IMR-90 (cell line): ENCODE measurements around the gene RARB. TPM values are rescaled to one million over a fixed set of nuclear protein-coding genes. Genes with fewer than 3 reads are reported as not detected.

Source experiments
- ATAC-seq: fragments of 200-7000 bp; cut with Tn5 transposase; 2 replicates; pipeline ENCODE4 v1.9.1; 2020; ENCODE audit warnings: low read depth, mild to moderate bottlenecking, moderate library complexity
- BruUV-seq: library from RNA; stranded (reverse); fragments of 400-500 nt; replicated peaks from 2 replicates; lab custom pipeline; 2021; lab: Mats Ljungman, UMichigan
- CTCF ChIA-PET: fragments of 300-600 bp; formaldehyde crosslinking; extraction: SDS; loops from one replicate; lab custom pipeline; 2021; ENCODE audit warnings: antibody characterized with exemption; lab: Yijun Ruan, JAX
- POLR2A ChIA-PET: fragments of 300-600 bp; sonication (Branson Sonifier 250); formaldehyde crosslinking; loops from one replicate; lab custom pipeline; 2022; ENCODE audit warnings: antibody characterized with exemption; ENCODE audit not compliant: unreplicated experiment; lab: Charles Lee
- DNase-seq: peaks from one replicate; pipeline ENCODE4 v3.0.0; 2013
- H2AFZ ChIP-seq: replicated peaks from 2 replicates; pipeline ENCODE3; 2013; ENCODE audit warnings: low read length, mild to moderate bottlenecking; ENCODE audit not compliant: poor library complexity
- H2AK5ac ChIP-seq: 2 replicates; pipeline ENCODE4 v1.6.1; 2013; ENCODE audit warnings: low read depth, low read length, inconsistent platforms
- H2AK9ac ChIP-seq: replicated peaks from 2 replicates; pipeline ENCODE3; 2013; ENCODE audit warnings: mild to moderate bottlenecking, low read depth, low read length, moderate library complexity; ENCODE audit not compliant: poor library complexity
- H2BK120ac ChIP-seq: 2 replicates; pipeline ENCODE4 v1.6.1; 2013; ENCODE audit warnings: low read depth, low read length, inconsistent platforms
- H2BK15ac ChIP-seq: 3 replicates; pipeline ENCODE4 v1.6.1; 2013; ENCODE audit warnings: low read depth, low read length, inconsistent platforms
- H2BK20ac ChIP-seq: 2 replicates; pipeline ENCODE4 v1.6.1; 2013; ENCODE audit warnings: low read depth, mild to moderate bottlenecking, inconsistent platforms, low read length, moderate library complexity
- H2BK5ac ChIP-seq: 2 replicates; pipeline ENCODE4 v1.6.1; 2013; ENCODE audit warnings: mild to moderate bottlenecking, low read depth, low read length, inconsistent platforms; ENCODE audit not compliant: poor library complexity, severe bottlenecking
- H3K14ac ChIP-seq: replicated peaks from 2 replicates; pipeline ENCODE4 v1.6.1; 2013; ENCODE audit warnings: low read depth, low read length, inconsistent platforms
- H3K18ac ChIP-seq: 2 replicates; pipeline ENCODE4 v1.6.1; 2013; ENCODE audit warnings: low read depth, low read length, control low read depth
- H3K23ac ChIP-seq: 2 replicates; pipeline ENCODE4 v1.6.1; 2013; ENCODE audit warnings: low read depth, low read length, inconsistent platforms
- H3K27ac ChIP-seq: 2 replicates; pipeline ENCODE4 v1.5.1; 2013; ENCODE audit warnings: mild to moderate bottlenecking, control low read depth, low read length; ENCODE audit not compliant: insufficient read depth
- H3K27me3 ChIP-seq: 2 replicates; pipeline ENCODE4 v1.6.1; 2013; ENCODE audit warnings: low read length; ENCODE audit not compliant: control insufficient read depth, insufficient read depth
- H3K36me3 ChIP-seq: 2 replicates; pipeline ENCODE4 v1.6.1; 2013; ENCODE audit warnings: low read length, mixed read lengths; ENCODE audit not compliant: control insufficient read depth, insufficient read depth
- H3K4ac ChIP-seq: 2 replicates; pipeline ENCODE4 v1.6.1; 2013; ENCODE audit warnings: low read depth, low read length, inconsistent platforms
- H3K4me1 ChIP-seq: 2 replicates; pipeline ENCODE4 v1.6.1; 2013; ENCODE audit warnings: low read length, mixed read lengths; ENCODE audit not compliant: control insufficient read depth, insufficient read depth
- H3K4me2 ChIP-seq: 2 replicates; pipeline ENCODE4 v1.6.1; 2013; ENCODE audit warnings: low read depth, mild to moderate bottlenecking, control low read depth, low read length, moderate library complexity
- H3K4me3 ChIP-seq: 2 replicates; pipeline ENCODE4 v1.5.1; 2013; ENCODE audit warnings: low read depth, mild to moderate bottlenecking, control low read depth, low read length, moderate library complexity; ENCODE audit not compliant: insufficient read depth
- H3K56ac ChIP-seq: 2 replicates; pipeline ENCODE4 v1.6.1; 2013; ENCODE audit warnings: low read length, inconsistent platforms; ENCODE audit not compliant: insufficient read depth; ENCODE audit errors: extremely low read depth
- H3K79me1 ChIP-seq, 2 experiments: 2 replicates each; pipeline ENCODE4 v1.6.1; 2013; ENCODE audit warnings: low read length in 2 of 2, inconsistent platforms in 1 of 2, low read depth in 1 of 2
- H3K9ac ChIP-seq: 2 replicates; pipeline ENCODE4 v1.6.1; 2013; ENCODE audit warnings: low read depth, low read length, control low read depth
- H3K9me1 ChIP-seq: 2 replicates; pipeline ENCODE4 v1.6.1; 2013; ENCODE audit warnings: low read length, inconsistent platforms; ENCODE audit not compliant: insufficient read depth
- H3K9me3 ChIP-seq: 2 replicates; pipeline ENCODE4 v1.6.1; 2013; ENCODE audit warnings: low read length; ENCODE audit not compliant: control insufficient read depth, insufficient read depth
- H4K20me1 ChIP-seq: 2 replicates; pipeline ENCODE4 v1.6.1; 2013; ENCODE audit warnings: low read length, inconsistent platforms; ENCODE audit not compliant: insufficient read depth
- H4K5ac ChIP-seq: 2 replicates; pipeline ENCODE4 v1.6.1; 2013; ENCODE audit warnings: mild to moderate bottlenecking, low read depth, low read length, control low read depth
- H4K8ac ChIP-seq, 2 experiments: 2 replicates each; pipeline ENCODE4 v1.6.1; 2013; ENCODE audit warnings: low read depth in 2 of 2, low read length in 2 of 2, control low read depth in 1 of 2, inconsistent platforms in 1 of 2
- H4K91ac ChIP-seq: 2 replicates; pipeline ENCODE4 v1.6.1; 2013; ENCODE audit warnings: low read depth, low read length, inconsistent platforms; ENCODE audit not compliant: insufficient read depth
- RCOR1 ChIP-seq: IDR thresholded peaks from 2 replicates; pipeline ENCODE4 v1.6.1; 2012; ENCODE audit warnings: mild to moderate bottlenecking, low read length, improper control_type of control experiment; ENCODE audit not compliant: insufficient replicate concordance
- WGBS, 2 experiments: methylation state at CpG; one replicate each; pipeline versions ENCODE4 v1.1.5 to v1.1.7; 2013; ENCODE audit warnings: missing lambda C conversion rate in 2 of 2; ENCODE audit not compliant: insufficient read length in 1 of 2; ENCODE audit errors: extremely low coverage in 2 of 2; 5-methylcytosine and 5-hydroxymethylcytosine counted together
- dilution Hi-C: fragments of 300-500 bp; cut with HindIII; formaldehyde crosslinking; loops from one replicate; pipeline ENCODE4 v1.14.3; 2018; ENCODE audit warnings: low sequenced_read_pairs; ENCODE audit not compliant: unreplicated experiment
- in situ Hi-C: fragments of 300-500 bp; cut with MboI; formaldehyde crosslinking; loops from 3 replicates; pipeline ENCODE4 v1.14.3; 2019; ENCODE audit warnings: low sequenced_read_pairs, inconsistent platforms, mixed read lengths
- intact Hi-C: fragments of 100-400 bp; cut with micrococcal nuclease; formaldehyde crosslinking; loops from 2 replicates; pipeline ENCODE4 v1.10.0; 2022
- polyA plus RNA-seq, 3 experiments: library from polyadenylated mRNA; depleted of rRNA; stranded (reverse); fragments of >200 nt; gene quantifications; 2 replicates each; pipeline ENCODE4 v1.2.3, GENCODE V29; 2012; ENCODE audit warnings: low replicate concordance in 1 of 3
- total RNA-seq: library from RNA; depleted of rRNA; stranded (reverse); fragments of >200 nt; gene quantifications from 2 replicates; pipeline ENCODE4 v1.2.3, GENCODE V29; 2012

The RARB gene
- total and polyA plus RNA-seq, 2 of the 4 experiments (the other 2 are of a cell fraction): 0.53 to 1.4 TPM

DNA sequence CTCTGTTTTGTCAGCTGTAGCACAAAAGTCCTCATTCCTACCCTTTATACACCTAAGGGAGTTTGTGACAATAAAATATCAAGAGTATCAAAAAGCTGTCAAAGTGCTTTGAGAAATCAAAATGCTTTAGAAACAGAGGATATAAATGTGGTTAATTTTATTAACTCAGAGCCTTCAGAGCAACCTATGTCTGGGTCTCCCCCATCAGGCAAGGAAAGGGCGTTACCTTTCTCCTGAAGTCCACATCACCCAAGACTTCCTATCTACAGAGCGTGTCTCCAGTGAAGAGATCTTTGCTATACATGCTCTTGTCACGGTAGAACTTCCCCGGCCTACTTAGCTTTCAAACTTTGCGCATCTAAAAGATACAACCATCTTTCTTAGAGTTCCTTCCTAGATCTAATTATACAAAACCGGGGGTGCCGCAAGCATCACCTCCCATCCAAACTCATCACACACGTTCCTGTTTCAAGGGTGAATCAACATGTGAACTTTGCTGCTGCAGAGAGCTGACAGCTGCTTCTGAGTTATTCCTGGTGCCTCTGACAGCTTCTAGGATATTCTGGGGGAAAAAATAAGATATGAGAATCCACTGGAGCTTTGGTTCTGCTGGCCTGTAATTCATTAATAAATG is 93.0 kb downstream of the RARB start:
- ATAC-seq (no peak), DNase-seq (no peak)
- H2AK5ac ChIP-seq: no peak overlapping the region
- TF ChIP-seq RCOR1: no peak
- H2BK15ac ChIP-seq: no peak overlapping the region
- no peak overlapping the region for H2BK120ac ChIP-seq
- H4K5ac ChIP-seq: no peak overlapping the region
- no peaks in the 10 kb centered on the region for H3K9me3 ChIP-seq
- H3K4me3 ChIP-seq: no peak overlapping the region
- no peak overlapping the region for H3K18ac ChIP-seq
- no peak overlapping the region for H3K14ac ChIP-seq
- no peak overlapping the region for H3K27ac ChIP-seq
- H2BK20ac ChIP-seq: no peak overlapping the region
- in situ Hi-C loops (no loop called here), intact Hi-C loops (no loop called here), dilution Hi-C loops (no loop called here)
- H2BK5ac ChIP-seq: no peak overlapping the region
- no peaks in the 10 kb centered on the region for H4K20me1 ChIP-seq
- no peak overlapping the region for H2AFZ ChIP-seq
- no peaks in the 10 kb centered on the region for H3K4me1 ChIP-seq
- H4K91ac ChIP-seq: no peak overlapping the region
- BruUV-seq: no TSS peak
- no peaks in the 10 kb centered on the region for H3K79me1 ChIP-seq
- POLR2A ChIA-PET: no interaction called here
- H3K4ac ChIP-seq: no peak overlapping the region
- no peak overlapping the region for H3K9ac ChIP-seq
- H3K36me3 ChIP-seq: no peaks in the 10 kb centered on the region
- no peak overlapping the region for H3K4me2 ChIP-seq
- no peak overlapping the region for H2AK9ac ChIP-seq
- WGBS, 2 experiments: 82% methylated on average over 2 of the region's 8 CpGs; no CpG with 5 or more reads in 1 of the 2 experiments
- H3K56ac ChIP-seq: no peak overlapping the region
- no peak overlapping the region for H4K8ac ChIP-seq
- H3K27me3 ChIP-seq: no peaks in the 10 kb centered on the region; the same call in 1 of the 2 replicates
- H3K23ac ChIP-seq: no peak overlapping the region
- H3K9me1 ChIP-seq: no peaks in the 10 kb centered on the region
- CTCF ChIA-PET: interaction anchor here (0.6 kb wide), 1 partner anchor 52 kb away, joined by 3 read pairs; no protein-coding TSS in a partner anchor
